SH-SY5Y (cell line): ENCODE data around the gene NAB2.

Experiments
- GATA2 ChIP-seq: IDR thresholded peaks from 2 replicates; pipeline ENCODE4 v1.6.1; 2011; ENCODE audit warnings: mild to moderate bottlenecking, low read depth, low read length
- GATA3 ChIP-seq: IDR thresholded peaks from 2 replicates; pipeline ENCODE4 v1.6.1; 2011; ENCODE audit warnings: low read depth, mild to moderate bottlenecking, low read length, moderate library complexity

The NAB2 gene

GRCh38 chr12:57057067-57057751 lies 31.7 kb upstream of the NAB2 start:
- TF ChIP-seq GATA3 (no peak), GATA2 (no peak)

GRCh38 chr12:57058454-57058853 lies 30.5 kb upstream of the NAB2 start:
- no peak for TF ChIP-seq GATA3
- no peak for TF ChIP-seq GATA2

GRCh38 chr12:57063991-57064685 lies 24.8 kb upstream of the NAB2 start:
- TF ChIP-seq GATA2 = no peak

- TF ChIP-seq GATA3 = no peak
- TF ChIP-seq GATA2 = no peak
These were observed 22.7 kb upstream of the NAB2 start for GRCh38 chr12:57066245-57066644.

GRCh38 chr12:57069523-57069922 lies 19.4 kb upstream of the NAB2 start:
- TF ChIP-seq GATA3 (no peak), GATA2 (no peak)

GRCh38 chr12:57072661-57073060 lies 16.3 kb upstream of the NAB2 start:
- TF ChIP-seq GATA3 (no peak), GATA2 (no peak)

GRCh38 chr12:57078519-57079404 lies 10.2 kb upstream of the NAB2 start, which contains the start of gene NEMP1:
Gene NEMP1 (minus strand): TSS chr12:57078791. CDS start chr12:57078745, 46 bp downstream.
- no peak for TF ChIP-seq GATA3
- no peak for TF ChIP-seq GATA2

- no peak for TF ChIP-seq GATA3
- no peak for TF ChIP-seq GATA2
These were observed 9.1 kb upstream of the NAB2 start for GRCh38 chr12:57079821-57080220.

- TF ChIP-seq GATA2 (no peak), GATA3 (no peak)
These were observed 8.1 kb upstream of the NAB2 start for GRCh38 chr12:57080855-57081254.

- TF ChIP-seq GATA3 = no peak
- peak; percentile 51 for TF ChIP-seq GATA2
These were observed 2.9 kb upstream of the NAB2 start for GRCh38 chr12:57085999-57086492.

- no peak for TF ChIP-seq GATA2
These were observed 2.4 kb upstream of the NAB2 start for GRCh38 chr12:57086493-57087009.

GRCh38 chr12:57087010-57087690 lies 1.8 kb upstream of the NAB2 start:
- no peak for TF ChIP-seq GATA3
- TF ChIP-seq GATA2 = no peak

GRCh38 chr12:57087691-57088353 lies 1.1 kb upstream of the NAB2 start:
- TF ChIP-seq GATA2 (no peak), GATA3 (no peak)
